Stimulated activated effector memory CD8-positive, alpha-beta T cell treated with anti-CD3 and anti-CD28 coated beads, Interleukin-12 subunit alpha, Interleukin-12 subunit beta, amount 100 ng/mL, for 72 hours (primary cell): ENCODE measurements around the gene CPZ.
"Not testable (repeated sequence)": the region's sequence is repeated elsewhere in the genome, so short reads cannot be mapped to it uniquely, and the experiment has no call there.

Experiments
- ATAC-seq: fragments of 150-1000 bp; cut with Tn5 transposase; 2 replicates; pipeline ENCODE4 v1.10.0; 2021
- DNase-seq, 2 donors: peaks; one replicate each; pipeline ENCODE4 v3.0.0; 2021 to 2022; ENCODE audit warnings: low spot score in 2 of 2
- H3K27ac Mint-ChIP-seq: one replicate; pipeline ENCODE4 v1.8.0; 2022; ENCODE audit warnings: mild to moderate bottlenecking, mixed read lengths
- H3K36me3 Mint-ChIP-seq: one replicate; pipeline ENCODE4 v1.8.0; 2022; ENCODE audit warnings: mild to moderate bottlenecking, mixed read lengths
- H3K4me1 Mint-ChIP-seq: one replicate; pipeline ENCODE4 v1.8.0; 2022; ENCODE audit warnings: mixed read lengths
- H3K4me3 Mint-ChIP-seq: one replicate; pipeline ENCODE4 v1.8.0; 2022; ENCODE audit warnings: mild to moderate bottlenecking, mixed read lengths
- H3K9me3 Mint-ChIP-seq: one replicate; pipeline ENCODE4 v1.8.0; 2022; ENCODE audit warnings: mixed read lengths

CPZ gene

GRCh38 chr4:8652181-8653078 lies 59.9 kb downstream of the CPZ start:
- Mint-ChIP-seq H3K4me3 (no peak overlapping the region), H3K27ac (no peak overlapping the region)

GRCh38 chr4:8653326-8654000 lies 60.9 kb downstream of the CPZ start:
- ATAC-seq (no peak), DNase-seq (no peak)
- H3K4me1 Mint-ChIP-seq, result no peaks in the 10 kb centered on the region
- H3K4me3 Mint-ChIP-seq, result no peak overlapping the region
- H3K36me3 Mint-ChIP-seq, result no peaks in the 10 kb centered on the region
- H3K27ac Mint-ChIP-seq, result no peak overlapping the region
- peaks cover 3% of the 10 kb centered on the region for H3K9me3 Mint-ChIP-seq

More at GRCh38 chr4:8652181-8653078, 59.9 kb downstream of the CPZ start:
- peaks cover 3% of the 10 kb centered on the region for H3K9me3 Mint-ChIP-seq
- ATAC-seq (no peak), DNase-seq (no peak)
- H3K4me1 Mint-ChIP-seq, result no peaks in the 10 kb centered on the region
- H3K36me3 Mint-ChIP-seq, result no peaks in the 10 kb centered on the region

- ATAC-seq, H3K4me3 Mint-ChIP-seq, H3K4me1 Mint-ChIP-seq, H3K9me3 Mint-ChIP-seq, DNase-seq, H3K36me3 Mint-ChIP-seq, H3K27ac Mint-ChIP-seq: not testable (repeated sequence)
These were observed 61.6 kb downstream of the CPZ start for GRCh38 chr4:8654139-8654538.

- no peak for DNase-seq
- Mint-ChIP-seq H3K4me1 (no peaks in the 10 kb centered on the region), H3K27ac (no peak overlapping the region), H3K4me3 (no peak overlapping the region), H3K36me3 (no peaks in the 10 kb centered on the region), H3K9me3 (peaks cover 3% of the 10 kb centered on the region)
- no peak for ATAC-seq
These were observed 63.0 kb downstream of the CPZ start for GRCh38 chr4:8655411-8656184.

GRCh38 chr4:8656185-8656517 lies 63.6 kb downstream of the CPZ start:
- no peak for DNase-seq
- Mint-ChIP-seq H3K4me1 (no peaks in the 10 kb centered on the region), H3K4me3 (no peak overlapping the region), H3K36me3 (no peaks in the 10 kb centered on the region), H3K9me3 (peaks cover 3% of the 10 kb centered on the region), H3K27ac (no peak overlapping the region)
- no peak for ATAC-seq

- no peak overlapping the region for H3K27ac Mint-ChIP-seq
- no peak overlapping the region for H3K4me3 Mint-ChIP-seq
- no peak for DNase-seq
- H3K4me1 Mint-ChIP-seq, result no peaks in the 10 kb centered on the region
- no peaks in the 10 kb centered on the region for H3K36me3 Mint-ChIP-seq
- no peak for ATAC-seq
- peaks cover 3% of the 10 kb centered on the region for H3K9me3 Mint-ChIP-seq
These were observed 64.3 kb downstream of the CPZ start for GRCh38 chr4:8656711-8657380.

- Mint-ChIP-seq H3K36me3 (no peaks in the 10 kb centered on the region), H3K27ac (no peak overlapping the region), H3K9me3 (peaks cover 3% of the 10 kb centered on the region), H3K4me3 (no peak overlapping the region), H3K4me1 (no peaks in the 10 kb centered on the region)
- no peak for DNase-seq
- peak; percentile 37 for ATAC-seq
These were observed 65.0 kb downstream of the CPZ start for GRCh38 chr4:8657381-8658088.

GRCh38 chr4:8662776-8663175 lies 70.2 kb downstream of the CPZ start:
- no peaks in the 10 kb centered on the region for H3K4me1 Mint-ChIP-seq
- no peak overlapping the region for H3K4me3 Mint-ChIP-seq
- no peak overlapping the region for H3K27ac Mint-ChIP-seq
- ATAC-seq, result no peak
- no peaks in the 10 kb centered on the region for H3K36me3 Mint-ChIP-seq
- no peaks in the 10 kb centered on the region for H3K9me3 Mint-ChIP-seq
- no peak for DNase-seq

- Mint-ChIP-seq H3K9me3 (no peaks in the 10 kb centered on the region), H3K4me3 (no peak overlapping the region)
- no peak for ATAC-seq
These were observed 71.7 kb downstream of the CPZ start for GRCh38 chr4:8664031-8664805.

GRCh38 chr4:8664976-8665375 lies 72.4 kb downstream of the CPZ start:
- Mint-ChIP-seq H3K36me3 (no peaks in the 10 kb centered on the region), H3K27ac (no peak overlapping the region), H3K4me3 (no peak overlapping the region), H3K4me1 (no peaks in the 10 kb centered on the region), H3K9me3 (no peaks in the 10 kb centered on the region)
- ATAC-seq, result no peak
- DNase-seq, result no peak

More at GRCh38 chr4:8664031-8664805, 71.7 kb downstream of the CPZ start:
- no peaks in the 10 kb centered on the region for H3K36me3 Mint-ChIP-seq
- H3K4me1 Mint-ChIP-seq, result no peaks in the 10 kb centered on the region
- no peak for DNase-seq
- no peak overlapping the region for H3K27ac Mint-ChIP-seq

GRCh38 chr4:8665406-8666360 lies 73.1 kb downstream of the CPZ start:
- Mint-ChIP-seq H3K4me3 (no peak overlapping the region), H3K4me1 (no peaks in the 10 kb centered on the region), H3K36me3 (no peaks in the 10 kb centered on the region), H3K9me3 (no peaks in the 10 kb centered on the region), H3K27ac (no peak overlapping the region)
- no peak for DNase-seq
- ATAC-seq, result no peak

GRCh38 chr4:8666581-8666980 lies 74.0 kb downstream of the CPZ start:
- H3K4me1 Mint-ChIP-seq, result no peaks in the 10 kb centered on the region
- no peaks in the 10 kb centered on the region for H3K9me3 Mint-ChIP-seq
- H3K4me3 Mint-ChIP-seq, result no peak overlapping the region
- ATAC-seq, result no peak
- no peak overlapping the region for H3K27ac Mint-ChIP-seq
- DNase-seq, result no peak
- H3K36me3 Mint-ChIP-seq, result no peaks in the 10 kb centered on the region
